GM06990 (cell line): ENCODE results near the gene TOR4A.
"Not testable (repeated sequence)": the region's sequence is repeated elsewhere in the genome, so short reads cannot be mapped to it uniquely, and the experiment has no call there.

Source experiments
- DNase-seq: peaks from one replicate; pipeline ENCODE4 v3.0.0-alpha.2; 2011; ENCODE audit not compliant: insufficient read length; ENCODE audit errors: extremely low read depth
- H3K27me3 ChIP-seq: replicated peaks from 2 replicates; pipeline ENCODE4 v1.6.0; 2011; ENCODE audit warnings: low read length; ENCODE audit not compliant: control insufficient read depth, insufficient read depth
- H3K36me3 ChIP-seq: 2 replicates; pipeline ENCODE4 v1.5.1; 2011; ENCODE audit warnings: low read length; ENCODE audit not compliant: control insufficient read depth, insufficient read depth
- H3K4me3 ChIP-seq: replicated peaks from 2 replicates; pipeline ENCODE4 v1.5.1; 2011; ENCODE audit warnings: low read depth, mild to moderate bottlenecking, control low read depth, low read length
- TF ChIP-seq, protein P1 (sequence below): IDR thresholded peaks from 2 replicates; pipeline ENCODE4 v1.5.1; 2011; ENCODE audit warnings: low read length, control low read depth, mild to moderate bottlenecking, inconsistent platforms; ENCODE audit not compliant: insufficient read depth, poor library complexity, severe bottlenecking

Gene TOR4A

DNA sequence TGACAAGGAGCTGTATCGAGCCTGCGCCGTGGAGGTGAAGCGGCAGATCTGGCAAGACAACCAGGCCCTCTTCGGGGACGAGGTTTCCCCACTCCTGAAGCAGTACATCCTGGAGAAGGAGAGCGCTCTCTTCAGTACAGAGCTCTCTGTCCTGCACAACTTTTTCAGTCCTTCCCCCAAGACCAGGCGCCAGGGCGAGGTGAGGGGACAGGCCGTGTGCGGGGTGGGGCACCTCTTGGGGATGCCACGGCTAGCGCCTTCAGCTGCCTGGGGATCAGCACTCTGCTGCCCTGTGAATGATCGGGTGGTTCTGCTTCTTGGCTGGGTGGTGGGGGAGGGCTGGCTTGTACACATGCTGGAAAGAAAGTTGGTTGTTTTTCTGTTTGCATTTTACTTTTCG is 20.7 kb upstream of the TOR4A start:
- TF ChIP-seq, protein P1, sequence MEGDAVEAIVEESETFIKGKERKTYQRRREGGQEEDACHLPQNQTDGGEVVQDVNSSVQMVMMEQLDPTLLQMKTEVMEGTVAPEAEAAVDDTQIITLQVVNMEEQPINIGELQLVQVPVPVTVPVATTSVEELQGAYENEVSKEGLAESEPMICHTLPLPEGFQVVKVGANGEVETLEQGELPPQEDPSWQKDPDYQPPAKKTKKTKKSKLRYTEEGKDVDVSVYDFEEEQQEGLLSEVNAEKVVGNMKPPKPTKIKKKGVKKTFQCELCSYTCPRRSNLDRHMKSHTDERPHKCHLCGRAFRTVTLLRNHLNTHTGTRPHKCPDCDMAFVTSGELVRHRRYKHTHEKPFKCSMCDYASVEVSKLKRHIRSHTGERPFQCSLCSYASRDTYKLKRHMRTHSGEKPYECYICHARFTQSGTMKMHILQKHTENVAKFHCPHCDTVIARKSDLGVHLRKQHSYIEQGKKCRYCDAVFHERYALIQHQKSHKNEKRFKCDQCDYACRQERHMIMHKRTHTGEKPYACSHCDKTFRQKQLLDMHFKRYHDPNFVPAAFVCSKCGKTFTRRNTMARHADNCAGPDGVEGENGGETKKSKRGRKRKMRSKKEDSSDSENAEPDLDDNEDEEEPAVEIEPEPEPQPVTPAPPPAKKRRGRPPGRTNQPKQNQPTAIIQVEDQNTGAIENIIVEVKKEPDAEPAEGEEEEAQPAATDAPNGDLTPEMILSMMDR, result no peak
- H3K4me3 ChIP-seq, result no peak overlapping the region

DNA sequence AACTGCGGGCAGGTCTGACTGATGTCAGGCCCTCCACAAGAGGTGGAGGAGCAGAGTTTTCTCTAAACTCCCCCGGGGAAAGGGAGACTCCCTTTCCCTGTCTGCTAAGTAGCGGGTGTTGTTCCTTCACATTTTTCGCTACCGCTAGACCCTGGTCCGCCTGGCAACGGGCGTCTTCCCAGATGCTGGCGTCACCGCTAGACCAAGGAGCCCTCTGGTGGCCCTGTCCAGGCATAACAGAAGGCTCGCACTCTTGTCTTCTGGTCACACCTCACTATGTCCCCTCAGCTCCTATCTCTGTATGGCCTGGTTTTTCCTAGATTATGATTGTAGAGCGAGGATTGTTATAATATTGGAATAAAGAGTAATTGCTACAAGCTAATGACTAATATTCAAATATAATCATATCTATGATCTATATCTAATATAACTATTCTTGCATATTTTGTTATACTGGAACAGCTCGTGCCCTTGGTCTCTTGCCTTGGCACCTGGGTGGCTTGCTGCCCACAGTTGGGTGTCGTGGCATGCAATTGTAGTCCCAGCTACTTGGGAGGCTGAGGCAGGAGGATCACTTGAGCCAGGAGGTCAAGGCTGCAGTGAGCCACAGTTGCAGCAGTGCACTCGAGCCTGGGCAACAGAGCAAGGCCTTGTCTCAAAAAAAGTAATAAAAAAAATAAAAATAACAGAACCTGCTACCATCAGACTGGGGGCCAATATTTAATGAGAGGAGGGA is 15.2 kb upstream of the TOR4A start:
- not testable (repeated sequence) for H3K27me3 ChIP-seq, H3K4me3 ChIP-seq, DNase-seq
- H3K36me3 ChIP-seq, result peaks cover 20% of the 10 kb centered on the region
- TF ChIP-seq, protein P1, result peak; percentile 27

More for the DNA sequence above, 20.7 kb upstream of the TOR4A start:
- no peak for DNase-seq
- no peaks in the 10 kb centered on the region for H3K27me3 ChIP-seq
- H3K36me3 ChIP-seq, result peaks cover 3% of the 10 kb centered on the region

DNA sequence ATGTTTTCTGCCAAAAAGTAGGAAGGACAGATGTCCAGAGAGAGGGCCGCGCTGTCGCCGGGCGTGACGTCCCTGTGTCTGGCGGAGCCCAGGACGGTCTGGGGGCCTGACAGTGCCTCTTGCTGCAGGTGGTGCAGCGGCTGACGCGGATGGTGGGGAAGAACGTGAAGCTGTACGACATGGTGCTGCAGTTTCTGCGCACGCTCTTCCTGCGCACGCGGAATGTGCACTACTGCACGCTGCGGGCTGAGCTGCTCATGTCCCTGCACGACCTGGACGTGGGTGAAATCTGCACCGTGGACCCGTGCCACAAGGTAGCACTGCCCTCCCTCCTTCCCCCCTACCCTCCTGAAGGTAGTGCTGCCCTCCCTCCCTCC is 14.6 kb upstream of the TOR4A start:
- DNase-seq, result no peak
- no peaks in the 10 kb centered on the region for H3K27me3 ChIP-seq
- peaks cover 21% of the 10 kb centered on the region for H3K36me3 ChIP-seq
- TF ChIP-seq, protein P1, result no peak
- H3K4me3 ChIP-seq, result no peak overlapping the region

DNA sequence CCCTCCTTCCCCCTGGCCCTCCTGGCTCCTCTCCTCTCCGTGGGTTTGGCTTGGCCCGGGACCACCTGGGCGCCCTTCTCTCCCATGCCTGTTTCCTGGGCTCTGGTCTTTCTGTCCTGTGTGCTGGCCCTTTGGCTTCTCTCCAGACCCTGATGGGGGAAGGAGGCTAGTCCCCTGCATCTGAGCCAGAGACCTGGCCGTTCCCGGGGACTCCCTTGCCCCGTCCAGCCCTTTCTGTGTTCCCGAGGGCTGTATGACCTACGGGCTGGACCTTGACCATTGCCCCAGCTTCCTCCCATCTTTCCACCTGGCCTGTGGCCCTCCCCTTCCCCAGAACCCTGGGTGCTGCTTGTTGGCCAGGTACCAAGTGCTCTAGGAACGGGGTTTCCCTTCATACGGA is 14.0 kb upstream of the TOR4A start:
- DNase-seq, result no peak
- H3K36me3 ChIP-seq, result peaks cover 22% of the 10 kb centered on the region
- TF ChIP-seq, protein P1, result no peak
- no peak overlapping the region for H3K4me3 ChIP-seq
- H3K27me3 ChIP-seq, result no peaks in the 10 kb centered on the region

DNA sequence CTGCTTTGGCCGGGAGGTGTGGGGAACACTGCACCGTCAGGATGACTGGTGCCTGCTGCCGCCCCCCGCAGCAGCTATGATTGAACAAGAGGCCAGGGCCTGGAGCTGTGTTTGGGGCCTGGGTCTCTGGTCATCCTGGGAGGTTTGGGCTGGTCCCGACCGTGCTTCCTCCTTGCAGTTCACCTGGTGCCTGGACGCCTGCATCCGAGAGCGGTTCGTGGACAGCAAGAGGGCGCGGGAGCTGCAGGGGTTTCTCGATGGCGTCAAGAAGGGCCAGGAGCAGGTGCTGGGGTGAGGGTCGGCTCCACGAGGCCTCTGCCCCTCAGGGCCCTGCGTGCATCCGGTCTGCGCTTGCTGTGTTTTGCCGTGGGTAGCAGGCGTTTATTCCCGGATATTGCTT is 13.5 kb upstream of the TOR4A start:
- H3K4me3 ChIP-seq, result no peak overlapping the region
- DNase-seq, result no peak
- TF ChIP-seq, protein P1, result no peak
- no peaks in the 10 kb centered on the region for H3K27me3 ChIP-seq
- peaks cover 22% of the 10 kb centered on the region for H3K36me3 ChIP-seq
